ENCODE results near the gene CTNNA3.

Gene CTNNA3

DNA sequence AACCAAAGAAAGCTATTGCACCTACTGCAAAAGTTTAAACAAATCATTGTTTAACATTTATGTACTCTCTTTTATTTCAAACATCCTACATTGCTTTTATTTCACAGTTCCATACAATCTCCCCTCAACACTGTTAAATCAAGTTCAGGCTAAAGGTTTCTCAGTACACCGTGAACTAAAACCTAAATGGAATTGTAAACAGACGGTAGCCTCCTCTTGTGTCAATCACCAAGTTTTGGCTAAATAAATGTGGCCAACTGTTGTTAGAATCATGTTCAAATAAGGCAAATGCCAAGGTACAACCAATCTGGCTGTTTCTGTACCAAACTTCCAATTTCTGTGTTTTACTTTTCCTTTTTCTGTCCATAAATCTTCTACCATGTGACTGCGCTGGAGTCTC is 1493.9 kb downstream of the CTNNA3 start:
- Mint-ChIP-seq H3K9me3 (ENCODE audit: low read depth) (no peaks in the 10 kb centered on the region), H3K36me3 (no peaks in the 10 kb centered on the region), H3K4me3 (no peak overlapping the region), H3K27ac (no peak overlapping the region), H3K4me1 (ENCODE audit: low read depth) (no peaks in the 10 kb centered on the region), H3K27me3 (no peaks in the 10 kb centered on the region)

DNA sequence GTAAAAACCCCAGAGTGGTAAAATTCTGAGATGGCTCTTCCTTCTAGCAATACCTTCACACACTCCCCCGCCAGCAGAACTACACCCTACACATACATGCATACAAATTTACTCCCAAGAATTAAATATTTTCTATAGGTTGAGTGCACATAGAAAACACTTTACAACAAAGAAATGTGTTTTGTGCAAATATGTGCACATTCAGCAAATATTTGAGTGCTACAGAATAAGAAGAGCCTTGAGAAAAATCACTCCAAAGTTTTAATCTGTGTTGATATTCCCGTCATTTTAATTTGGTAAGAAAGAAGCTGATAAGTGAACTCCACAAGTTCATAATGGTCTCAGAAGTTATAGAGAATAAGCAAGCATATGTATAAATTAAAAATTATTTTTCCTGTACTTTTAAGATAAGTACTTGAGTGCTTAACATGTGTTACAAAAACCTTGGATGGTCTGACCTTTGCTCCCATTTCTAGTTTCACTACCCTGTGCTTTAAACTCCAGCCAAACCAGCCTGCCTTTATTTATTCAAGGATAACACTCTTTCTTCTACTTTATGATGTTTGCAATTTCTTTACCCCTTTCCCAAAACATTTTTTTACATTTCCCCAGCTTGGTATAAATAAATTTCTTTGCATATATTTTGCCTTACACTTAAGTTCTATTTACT is 1503.7 kb downstream of the CTNNA3 start:
- Mint-ChIP-seq H3K4me1 (ENCODE audit: low read depth) (no peaks in the 10 kb centered on the region), H3K9me3 (ENCODE audit: low read depth) (no peaks in the 10 kb centered on the region), H3K4me3 (no peak overlapping the region), H3K27me3 (peaks cover 2% of the 10 kb centered on the region), H3K27ac (no peak overlapping the region), H3K36me3 (no peaks in the 10 kb centered on the region)

DNA sequence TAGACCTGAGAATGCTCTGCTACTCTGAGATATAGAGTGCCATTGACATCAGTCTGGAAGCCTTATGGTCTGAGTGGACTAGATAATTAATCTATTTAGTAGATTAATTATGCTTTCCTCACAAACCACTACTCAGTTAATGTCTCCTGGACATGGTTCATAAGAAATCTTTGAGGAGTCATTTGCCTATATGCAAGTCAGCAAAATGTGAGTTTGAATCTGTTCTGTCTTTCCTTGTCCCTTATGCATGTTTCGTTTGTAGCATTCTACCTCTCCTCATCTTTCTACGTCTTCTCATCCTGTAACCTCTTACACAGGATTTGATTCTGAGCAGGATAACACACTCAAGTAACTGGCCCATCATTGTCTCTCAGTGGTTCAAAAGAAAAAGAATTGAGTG is 1505.6 kb downstream of the CTNNA3 start:
- Mint-ChIP-seq H3K4me1 (ENCODE audit: low read depth) (no peaks in the 10 kb centered on the region), H3K27ac (no peak overlapping the region), H3K9me3 (ENCODE audit: low read depth) (no peaks in the 10 kb centered on the region), H3K27me3 (peaks cover 2% of the 10 kb centered on the region), H3K36me3 (no peaks in the 10 kb centered on the region), H3K4me3 (no peak overlapping the region)

DNA sequence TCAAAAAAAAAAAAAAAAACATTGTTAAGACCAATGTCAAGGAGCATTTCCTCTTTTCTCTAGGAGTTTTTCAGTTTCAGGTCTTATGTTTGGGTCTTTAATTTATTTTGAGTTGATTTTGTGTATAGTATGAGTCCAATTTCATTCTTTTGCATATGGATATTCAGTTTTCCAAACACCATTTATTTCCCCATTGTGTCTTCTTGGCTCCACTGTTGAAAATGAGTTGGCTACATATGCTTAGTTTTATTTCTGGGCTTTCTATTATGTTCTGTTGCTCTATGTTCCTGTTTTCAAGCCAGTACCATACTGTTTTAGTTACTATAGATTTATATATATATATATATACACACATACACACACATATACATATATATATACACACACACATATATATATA is 1506.7 kb downstream of the CTNNA3 start:
- Mint-ChIP-seq H3K9me3 (ENCODE audit: low read depth) (no peaks in the 10 kb centered on the region), H3K27ac (no peak overlapping the region), H3K36me3 (no peaks in the 10 kb centered on the region), H3K4me3 (no peak overlapping the region), H3K4me1 (ENCODE audit: low read depth) (no peaks in the 10 kb centered on the region), H3K27me3 (peaks cover 2% of the 10 kb centered on the region)

DNA sequence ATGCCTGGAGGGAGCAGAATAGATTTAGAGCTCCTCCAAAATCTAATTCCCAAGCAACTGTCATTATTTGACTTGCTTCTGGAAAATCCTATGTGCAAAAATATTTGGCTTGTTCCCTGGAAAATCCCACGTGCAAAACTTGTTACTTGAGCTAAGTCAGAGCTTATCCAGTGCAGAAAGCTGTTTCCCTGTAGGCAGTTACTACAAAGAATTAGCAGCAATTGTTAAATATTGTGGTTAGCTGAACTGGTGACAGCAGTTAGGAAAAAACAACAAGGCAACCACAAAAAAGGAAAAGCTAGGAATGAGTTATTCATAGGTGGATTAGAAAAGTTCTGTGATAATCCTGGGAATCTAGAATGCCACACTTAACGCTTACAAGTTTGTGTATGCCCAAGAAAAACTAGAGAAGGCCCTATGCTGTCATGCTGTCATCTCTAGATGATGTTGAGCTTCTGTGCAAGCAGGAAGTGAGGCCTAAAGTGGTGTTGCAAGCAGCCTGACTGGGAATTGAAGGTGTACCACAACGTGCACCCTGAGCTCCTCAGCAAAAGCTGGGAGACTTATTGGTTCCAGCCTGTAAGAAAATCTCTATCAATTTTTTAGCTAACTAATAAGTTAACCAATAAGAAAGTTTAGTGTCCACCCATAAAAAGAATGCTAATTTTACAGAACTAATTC is 1508.8 kb downstream of the CTNNA3 start:
- Mint-ChIP-seq H3K4me1 (ENCODE audit: low read depth) (no peaks in the 10 kb centered on the region), H3K4me3 (no peak overlapping the region), H3K27ac (no peak overlapping the region), H3K27me3 (no peaks in the 10 kb centered on the region), H3K9me3 (ENCODE audit: low read depth) (no peaks in the 10 kb centered on the region), H3K36me3 (no peaks in the 10 kb centered on the region)

DNA sequence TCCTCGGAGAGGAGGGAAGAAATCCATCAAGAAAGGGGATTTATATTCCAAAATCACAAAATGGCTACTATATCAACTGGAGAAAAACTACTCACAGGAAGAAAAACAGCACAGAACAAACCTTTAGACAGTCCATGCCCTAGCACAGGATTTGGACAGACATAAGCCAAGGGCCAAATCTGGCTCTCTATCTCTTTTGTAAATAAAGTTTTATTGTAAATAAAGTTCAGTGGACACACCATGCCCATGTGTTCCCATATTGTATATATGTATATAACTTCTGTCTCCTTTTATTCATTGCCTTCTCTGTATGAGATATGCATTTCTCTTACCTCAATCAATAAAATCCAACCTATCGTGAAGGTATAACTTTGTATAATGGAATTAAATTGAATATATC is 1513.0 kb downstream of the CTNNA3 start:
- Mint-ChIP-seq H3K4me1 (ENCODE audit: low read depth) (no peaks in the 10 kb centered on the region), H3K9me3 (ENCODE audit: low read depth) (no peaks in the 10 kb centered on the region), H3K36me3 (no peaks in the 10 kb centered on the region), H3K27me3 (no peaks in the 10 kb centered on the region), H3K27ac (no peak overlapping the region), H3K4me3 (no peak overlapping the region)

- Mint-ChIP-seq H3K27me3 (no peaks in the 10 kb centered on the region), H3K9me3 (ENCODE audit: low read depth) (no peaks in the 10 kb centered on the region), H3K4me1 (ENCODE audit: low read depth) (no peaks in the 10 kb centered on the region), H3K27ac (no peak overlapping the region), H3K4me3 (no peak overlapping the region), H3K36me3 (no peaks in the 10 kb centered on the region)
These were observed 1515.2 kb downstream of the CTNNA3 start for GRCh38 chr10:66180581-66181318.

GRCh38 chr10:66180021-66180420 is 1516.0 kb downstream of the CTNNA3 start:
- no peaks in the 10 kb centered on the region for H3K4me1 Mint-ChIP-seq (ENCODE audit: low read depth)
- no peaks in the 10 kb centered on the region for H3K9me3 Mint-ChIP-seq (ENCODE audit: low read depth)
- no peaks in the 10 kb centered on the region for H3K27me3 Mint-ChIP-seq
- no peaks in the 10 kb centered on the region for H3K36me3 Mint-ChIP-seq
- H3K4me3 Mint-ChIP-seq: no peak overlapping the region
- no peak overlapping the region for H3K27ac Mint-ChIP-seq

DNA sequence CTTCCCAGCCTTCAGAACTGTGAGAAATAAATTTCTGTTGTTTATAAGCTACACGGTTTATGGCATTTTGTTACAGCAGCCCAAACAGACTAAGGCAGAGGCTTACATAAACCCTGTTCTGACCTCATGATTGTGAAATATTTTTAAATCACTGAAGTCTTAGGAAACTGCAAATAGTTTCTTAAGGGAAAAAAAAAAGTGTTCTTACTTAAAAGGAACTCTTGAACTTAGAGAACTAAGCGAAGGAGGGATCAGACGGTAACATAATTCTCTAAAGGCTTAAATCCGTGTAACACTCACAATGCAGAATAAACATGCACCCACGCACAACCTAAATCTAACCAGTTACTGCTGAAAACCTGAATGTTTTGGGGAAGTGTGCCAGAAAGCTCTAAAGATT is 1519.2 kb downstream of the CTNNA3 start:
- H3K4me3 Mint-ChIP-seq: no peak overlapping the region

GRCh38 chr10:66167816-66168215 is 1528.2 kb downstream of the CTNNA3 start:
- no peaks in the 10 kb centered on the region for H3K4me1 Mint-ChIP-seq (ENCODE audit: low read depth)
- no peaks in the 10 kb centered on the region for H3K9me3 Mint-ChIP-seq (ENCODE audit: low read depth)
- H3K36me3 Mint-ChIP-seq: no peaks in the 10 kb centered on the region
- no peak overlapping the region for H3K4me3 Mint-ChIP-seq
- H3K27ac Mint-ChIP-seq: no peak overlapping the region
- H3K27me3 Mint-ChIP-seq: peaks cover 1% of the 10 kb centered on the region

More for the DNA sequence above, 1519.2 kb downstream of the CTNNA3 start:
- H3K36me3 Mint-ChIP-seq: no peaks in the 10 kb centered on the region
- H3K4me1 Mint-ChIP-seq (ENCODE audit: low read depth): no peaks in the 10 kb centered on the region
- peaks cover 1% of the 10 kb centered on the region for H3K27me3 Mint-ChIP-seq
- H3K9me3 Mint-ChIP-seq (ENCODE audit: low read depth): no peaks in the 10 kb centered on the region
- H3K27ac Mint-ChIP-seq: no peak overlapping the region

DNA sequence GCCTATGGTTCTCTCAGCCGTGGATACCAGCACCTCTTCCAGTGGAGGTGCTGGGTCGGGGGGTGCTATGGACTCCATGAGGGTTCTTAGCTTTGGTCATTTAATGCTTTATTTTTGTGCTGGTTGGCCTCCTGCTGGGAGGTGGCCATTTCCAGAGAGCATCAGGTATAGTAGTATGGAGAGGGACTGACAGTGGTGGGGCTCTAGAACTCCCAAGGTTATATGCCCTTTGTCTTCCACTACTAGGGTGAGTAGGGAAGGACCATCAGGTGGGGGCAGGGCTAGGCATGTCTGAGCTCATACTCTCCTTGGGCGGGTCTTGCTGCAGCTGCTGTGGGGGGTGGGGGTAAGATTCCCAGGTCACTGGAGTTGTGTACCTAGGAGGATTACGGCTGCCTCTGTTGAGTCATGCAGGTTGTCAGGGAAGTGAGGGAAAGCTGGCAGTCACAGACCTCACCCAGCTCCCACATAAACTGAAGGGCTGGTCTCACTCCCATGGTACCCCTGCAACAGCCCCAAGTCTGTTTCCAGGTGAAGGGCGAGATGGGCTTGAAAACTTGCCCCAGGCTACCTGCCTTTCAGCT is 1533.3 kb downstream of the CTNNA3 start:
- Mint-ChIP-seq H3K27me3 (peaks cover 1% of the 10 kb centered on the region), H3K9me3 (ENCODE audit: low read depth) (no peaks in the 10 kb centered on the region), H3K4me1 (ENCODE audit: low read depth) (no peaks in the 10 kb centered on the region), H3K4me3 (no peak overlapping the region), H3K36me3 (no peaks in the 10 kb centered on the region), H3K27ac (no peak overlapping the region)

DNA sequence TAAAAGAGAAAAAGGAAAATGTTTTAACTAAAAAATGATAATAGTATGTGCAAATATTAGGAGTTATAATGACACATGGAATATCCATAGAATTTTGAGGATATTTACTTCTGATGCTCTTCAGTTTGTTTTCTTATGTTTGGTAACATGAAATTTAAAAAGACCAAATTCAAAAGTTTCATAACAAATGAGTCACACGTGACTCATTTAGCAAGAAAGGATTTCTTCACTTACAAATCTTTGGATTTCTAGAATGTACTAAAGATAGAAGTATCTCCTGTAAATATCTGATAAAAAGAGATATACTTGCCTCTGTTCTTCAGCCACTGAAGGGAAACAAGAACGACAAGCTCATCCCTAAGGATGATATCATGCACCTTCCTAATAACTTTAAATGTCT is 1544.6 kb downstream of the CTNNA3 start:
- Mint-ChIP-seq H3K36me3 (no peaks in the 10 kb centered on the region), H3K9me3 (ENCODE audit: low read depth) (no peaks in the 10 kb centered on the region), H3K4me1 (ENCODE audit: low read depth) (no peaks in the 10 kb centered on the region), H3K27ac (no peak overlapping the region), H3K27me3 (no peaks in the 10 kb centered on the region), H3K4me3 (no peak overlapping the region)

- H3K4me3 Mint-ChIP-seq: no peak overlapping the region
- H3K27ac Mint-ChIP-seq: no peak overlapping the region
- no peaks in the 10 kb centered on the region for H3K27me3 Mint-ChIP-seq
- no peaks in the 10 kb centered on the region for H3K36me3 Mint-ChIP-seq
- H3K4me1 Mint-ChIP-seq (ENCODE audit: low read depth): no peaks in the 10 kb centered on the region
- no peaks in the 10 kb centered on the region for H3K9me3 Mint-ChIP-seq (ENCODE audit: low read depth)
These were observed 1547.7 kb downstream of the CTNNA3 start for GRCh38 chr10:66148312-66148711.

DNA sequence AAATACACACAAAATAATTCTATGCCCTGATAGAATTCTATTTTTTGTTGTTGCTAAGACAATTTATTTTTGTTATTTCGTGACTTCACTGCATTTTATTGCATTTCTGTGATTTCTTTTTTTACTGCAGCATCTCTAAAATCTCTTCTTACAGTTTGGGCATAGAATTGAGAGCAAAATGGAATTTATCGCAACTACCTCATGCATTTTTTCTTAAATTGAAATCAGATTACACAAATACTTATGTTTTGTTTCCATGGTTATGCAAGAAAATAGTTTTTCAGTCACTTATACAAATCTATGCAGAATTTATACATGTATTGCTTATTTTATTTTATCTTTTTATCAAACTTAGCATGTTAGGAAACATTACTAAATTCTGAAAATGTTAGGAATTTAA is 1552.0 kb downstream of the CTNNA3 start:
- Mint-ChIP-seq H3K27ac (no peak overlapping the region), H3K27me3 (no peaks in the 10 kb centered on the region), H3K9me3 (ENCODE audit: low read depth) (no peaks in the 10 kb centered on the region), H3K36me3 (no peaks in the 10 kb centered on the region), H3K4me1 (ENCODE audit: low read depth) (no peaks in the 10 kb centered on the region), H3K4me3 (no peak overlapping the region)

DNA sequence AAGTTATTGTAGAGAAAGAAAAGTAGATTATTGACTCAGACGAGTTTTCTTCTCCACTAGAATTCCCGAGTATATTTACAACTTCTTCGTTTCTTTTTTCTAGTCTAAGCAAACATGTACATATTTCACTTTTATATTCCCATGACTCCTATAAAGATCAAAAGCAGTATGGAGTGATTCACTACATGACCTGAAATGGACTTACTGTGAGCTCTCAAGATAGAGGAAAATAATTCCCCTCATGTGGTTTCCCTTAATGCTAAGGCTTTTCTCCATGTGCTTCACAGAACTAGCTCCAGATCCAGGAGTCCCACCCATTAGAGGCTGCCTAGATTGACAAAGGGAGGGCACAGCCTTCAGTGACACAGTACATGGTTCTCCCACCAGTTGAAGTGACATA is 1593.2 kb downstream of the CTNNA3 start:
- no peaks in the 10 kb centered on the region for H3K9me3 Mint-ChIP-seq (ENCODE audit: low read depth)
- no peak overlapping the region for H3K27ac Mint-ChIP-seq
- no peaks in the 10 kb centered on the region for H3K27me3 Mint-ChIP-seq
- H3K36me3 Mint-ChIP-seq: no peaks in the 10 kb centered on the region
- H3K4me1 Mint-ChIP-seq (ENCODE audit: low read depth): no peaks in the 10 kb centered on the region
- H3K4me3 Mint-ChIP-seq: no peak overlapping the region
